GM19025 (cell line): ENCODE results near the gene PCDH17.

Experiments used
- ATAC-seq: cut with Tn5 transposase; IDR thresholded peaks from one replicate; pipeline ENCODE4 v1.9.1; 2021; ENCODE audit warnings: mild to moderate bottlenecking, low read depth, moderate library complexity; ENCODE audit not compliant: unreplicated experiment

PCDH17 gene

GRCh38 chr13:57631596-57632275 is at the start of gene PCDH17:
TSS of gene PCDH17 (plus strand) at chr13:57631744. CDS start at chr13:57632547, 803 bp downstream.
- no peak for ATAC-seq

GRCh38 chr13:57582032-57582431 is 49.5 kb upstream of the PCDH17 start:
- no peak for ATAC-seq

GRCh38 chr13:57583529-57583928 is 48.0 kb upstream of the PCDH17 start:
- ATAC-seq = no peak

- ATAC-seq = no peak
These were observed 42.9 kb upstream of the PCDH17 start for GRCh38 chr13:57588639-57589038.

- no peak for ATAC-seq
These were observed 35.8 kb upstream of the PCDH17 start for GRCh38 chr13:57595775-57596174.

GRCh38 chr13:57601536-57601935 is 30.0 kb upstream of the PCDH17 start:
- ATAC-seq = no peak

- ATAC-seq = no peak
These were observed 27.1 kb upstream of the PCDH17 start for GRCh38 chr13:57604442-57604841.

GRCh38 chr13:57611969-57612368 is 19.6 kb upstream of the PCDH17 start:
- ATAC-seq = no peak

GRCh38 chr13:57612568-57612967 is 19.0 kb upstream of the PCDH17 start:
- ATAC-seq = no peak

- ATAC-seq = no peak
These were observed 6.7 kb upstream of the PCDH17 start for GRCh38 chr13:57624565-57625435.

GRCh38 chr13:57627663-57628062 is 3.9 kb upstream of the PCDH17 start:
- ATAC-seq = no peak

GRCh38 chr13:57629391-57629804 is 2.1 kb upstream of the PCDH17 start:
- no peak for ATAC-seq

- peak; percentile 78 for ATAC-seq
These were observed 1.7 kb upstream of the PCDH17 start for GRCh38 chr13:57629821-57630235.

- no peak for ATAC-seq
These were observed 616 bp upstream of the PCDH17 start for GRCh38 chr13:57630661-57631595.

- ATAC-seq = no peak
These were observed 964 bp downstream of the PCDH17 start for GRCh38 chr13:57632276-57633140.

- ATAC-seq = no peak
These were observed 1.8 kb downstream of the PCDH17 start for GRCh38 chr13:57633141-57633949.

- ATAC-seq = no peak
These were observed 2.6 kb downstream of the PCDH17 start for GRCh38 chr13:57633950-57634838.

- no peak for ATAC-seq
These were observed 3.3 kb downstream of the PCDH17 start for GRCh38 chr13:57634839-57635165.
